Gastroesophageal sphincter (tissue), 4 donors: Measurements from ENCODE around the gene BPIFA2. TPM values are rescaled to one million over a fixed set of nuclear protein-coding genes. Genes with fewer than 3 reads are reported as not detected.
"Not testable (repeated sequence)": the region's sequence is repeated elsewhere in the genome, so short reads cannot be mapped to it uniquely, and the experiment has no call there.

Source experiments
- ATAC-seq: fragments of 150-250 bp; one replicate; pipeline ENCODE4 v1.9.1; 2016; ENCODE audit warnings: mild to moderate bottlenecking, moderate library complexity
- H3K27ac ChIP-seq, 4 donors: fragments of 200-600 bp; sonication (generic) in 3 of 4; 1 replicate in 3 of 4; 2 replicates in 1 of 4; pipeline ENCODE4 v1.5.1; 2016 to 2019
- H3K27me3 ChIP-seq: fragments of 200-600 bp; sonication (generic); one replicate; pipeline ENCODE4 v1.5.1; 2019
- H3K36me3 ChIP-seq, 2 donors: fragments of 200-600 bp; sonication (generic); one replicate each; pipeline ENCODE4 v1.5.1; 2019; ENCODE audit warnings: control low read depth in 1 of 2
- H3K4me1 ChIP-seq, 3 donors: fragments of 200-600 bp; sonication (generic); 1 replicate in 2 of 3; 2 replicates in 1 of 3; pipeline ENCODE4 v1.5.1; 2016 to 2019; ENCODE audit warnings: control low read depth in 2 of 3
- H3K4me3 ChIP-seq, 2 donors: fragments of 200-600 bp; sonication (generic); one replicate each; pipeline ENCODE4 v1.5.1; 2019; ENCODE audit warnings: mild to moderate bottlenecking in 1 of 2, moderate library complexity in 1 of 2
- H3K9me3 ChIP-seq, 3 donors: fragments of 200-600 bp; sonication (generic); one replicate each; pipeline ENCODE4 v1.5.1; 2017 to 2019; ENCODE audit warnings: control low read depth in 2 of 3
- EP300 ChIP-seq: sonication (generic); formaldehyde crosslinking; IDR thresholded peaks from one replicate; pipeline ENCODE4 v1.6.1; 2017; ENCODE audit warnings: antibody characterized with exemption, mild to moderate bottlenecking
- POLR2A ChIP-seq, 2 donors: fragments of 450-650 bp; IDR thresholded peaks; one replicate each; pipeline ENCODE4 v1.6.1; 2017; ENCODE audit warnings: antibody characterized with exemption in 2 of 2, mild to moderate bottlenecking in 2 of 2, moderate library complexity in 1 of 2
- POLR2AphosphoS5 ChIP-seq: sonication (generic); formaldehyde crosslinking; IDR thresholded peaks from one replicate; pipeline ENCODE4 v1.6.1; 2017; ENCODE audit warnings: antibody characterized with exemption
- WGBS, 2 donors: methylation state at CpG; one replicate each; pipeline ENCODE4 v1.1.5; 2018; ENCODE audit warnings: low coverage in 1 of 2; 5-methylcytosine and 5-hydroxymethylcytosine counted together
- total RNA-seq, 4 donors: library from RNA; depleted of rRNA; stranded (reverse); fragments of >200 nt; gene quantifications; one replicate each; pipeline ENCODE4 v1.1.0, GENCODE V29; 2016
- TF ChIP-seq, protein P1 (sequence below), 4 experiments: fragments of 200-600 bp in 2 of 4; fragments of 450-650 bp in 2 of 4; sonication (generic) in 1 of 4; IDR thresholded peaks; one replicate each; pipeline ENCODE4 v1.5.1; 2017 to 2019; ENCODE audit warnings: antibody characterized with exemption in 4 of 4, mild to moderate bottlenecking in 2 of 4, moderate library complexity in 2 of 4

Gene BPIFA2
- total RNA-seq, 4 donors from 2014 or later, result 0.42 to 2.0 TPM; not detected in 2

DNA sequence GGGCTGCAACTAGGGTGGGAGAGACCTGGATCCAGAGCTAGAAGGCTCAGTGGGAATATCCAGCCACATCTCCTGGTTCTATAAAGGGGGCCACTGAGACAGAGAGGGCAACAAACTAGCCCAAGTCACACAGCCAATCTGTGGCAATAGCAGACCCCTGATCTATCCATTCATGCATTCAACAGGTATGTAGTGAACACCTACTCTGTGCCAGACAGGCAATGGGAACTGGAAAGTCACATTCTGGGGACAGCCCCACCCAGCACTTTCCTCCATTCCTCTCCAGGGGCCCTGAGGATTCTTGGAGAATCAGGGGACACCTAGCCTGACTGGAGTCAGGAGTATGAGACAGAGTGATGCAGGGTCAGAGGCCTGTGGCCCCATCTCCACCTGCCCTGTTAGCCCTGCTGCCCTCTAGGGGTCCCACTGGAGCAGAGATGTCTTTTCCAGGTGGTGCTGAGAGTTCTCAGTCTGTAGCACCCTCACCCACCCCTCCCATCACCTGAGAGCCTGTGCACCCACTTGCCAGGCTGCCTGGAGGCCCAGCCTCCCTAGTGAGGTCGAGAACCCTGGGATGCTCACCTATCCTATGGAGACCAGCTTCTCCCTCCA is 13.6 kb downstream of the BPIFA2 start:
- Histone ChIP-seq H3K36me3 (no peaks in the 10 kb centered on the region), H3K9me3 (peaks cover 0 to 6% (median 0%) of the 10 kb centered on the region in 3 donors), H3K27ac (no peak overlapping the region), H3K27me3 (peaks cover 9% of the 10 kb centered on the region), H3K4me1 (no peaks in the 10 kb centered on the region), H3K4me3 (no peak overlapping the region)
- ATAC-seq, result no peak
- no peak for TF ChIP-seq POLR2A (IDR thresholded peaks at IDR 0.05)
- TF ChIP-seq POLR2AphosphoS5, result no peak
- TF ChIP-seq, protein P1, sequence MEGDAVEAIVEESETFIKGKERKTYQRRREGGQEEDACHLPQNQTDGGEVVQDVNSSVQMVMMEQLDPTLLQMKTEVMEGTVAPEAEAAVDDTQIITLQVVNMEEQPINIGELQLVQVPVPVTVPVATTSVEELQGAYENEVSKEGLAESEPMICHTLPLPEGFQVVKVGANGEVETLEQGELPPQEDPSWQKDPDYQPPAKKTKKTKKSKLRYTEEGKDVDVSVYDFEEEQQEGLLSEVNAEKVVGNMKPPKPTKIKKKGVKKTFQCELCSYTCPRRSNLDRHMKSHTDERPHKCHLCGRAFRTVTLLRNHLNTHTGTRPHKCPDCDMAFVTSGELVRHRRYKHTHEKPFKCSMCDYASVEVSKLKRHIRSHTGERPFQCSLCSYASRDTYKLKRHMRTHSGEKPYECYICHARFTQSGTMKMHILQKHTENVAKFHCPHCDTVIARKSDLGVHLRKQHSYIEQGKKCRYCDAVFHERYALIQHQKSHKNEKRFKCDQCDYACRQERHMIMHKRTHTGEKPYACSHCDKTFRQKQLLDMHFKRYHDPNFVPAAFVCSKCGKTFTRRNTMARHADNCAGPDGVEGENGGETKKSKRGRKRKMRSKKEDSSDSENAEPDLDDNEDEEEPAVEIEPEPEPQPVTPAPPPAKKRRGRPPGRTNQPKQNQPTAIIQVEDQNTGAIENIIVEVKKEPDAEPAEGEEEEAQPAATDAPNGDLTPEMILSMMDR (IDR thresholded peaks at IDR 0.05), result no peak
- no peak for TF ChIP-seq EP300
- WGBS, 2 donors, result no CpG with 5 or more reads among the region's 1 CpG

DNA sequence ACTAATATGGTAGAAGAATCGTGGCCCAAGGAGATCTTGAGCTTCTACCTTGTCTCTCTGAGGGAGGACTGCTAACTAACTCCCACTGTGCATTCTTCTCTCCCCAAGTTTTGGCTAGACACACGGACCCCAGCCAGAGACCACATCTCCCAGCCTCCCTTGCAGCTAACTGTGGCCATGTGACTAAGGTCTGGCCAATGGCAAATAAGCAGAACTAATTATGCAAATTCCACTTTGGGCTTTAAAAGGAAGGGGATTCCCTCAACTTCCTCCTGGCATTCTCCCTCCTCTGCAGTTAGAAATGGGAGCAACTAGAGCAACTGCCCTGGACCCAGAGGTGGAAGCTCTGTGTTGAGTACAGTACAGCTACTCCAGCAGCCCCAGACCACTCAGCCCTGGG is 15.4 kb downstream of the BPIFA2 start:
- Histone ChIP-seq H3K36me3 (no peaks in the 10 kb centered on the region), H3K4me1 (no peaks in the 10 kb centered on the region), H3K4me3 (no peak overlapping the region), H3K27ac (no peak overlapping the region), H3K9me3 (peaks cover 0 to 6% (median 0%) of the 10 kb centered on the region in 3 donors), H3K27me3 (peaks cover 9% of the 10 kb centered on the region)
- no peak for ATAC-seq
- TF ChIP-seq, protein P1 (IDR thresholded peaks at IDR 0.05), result no peak
- TF ChIP-seq EP300 (no peak), POLR2AphosphoS5 (no peak), POLR2A (IDR thresholded peaks at IDR 0.05) (no peak)
- 80 to 82% methylated on average over 1 to 2 of the region's 2 CpGs for WGBS, 2 donors

DNA sequence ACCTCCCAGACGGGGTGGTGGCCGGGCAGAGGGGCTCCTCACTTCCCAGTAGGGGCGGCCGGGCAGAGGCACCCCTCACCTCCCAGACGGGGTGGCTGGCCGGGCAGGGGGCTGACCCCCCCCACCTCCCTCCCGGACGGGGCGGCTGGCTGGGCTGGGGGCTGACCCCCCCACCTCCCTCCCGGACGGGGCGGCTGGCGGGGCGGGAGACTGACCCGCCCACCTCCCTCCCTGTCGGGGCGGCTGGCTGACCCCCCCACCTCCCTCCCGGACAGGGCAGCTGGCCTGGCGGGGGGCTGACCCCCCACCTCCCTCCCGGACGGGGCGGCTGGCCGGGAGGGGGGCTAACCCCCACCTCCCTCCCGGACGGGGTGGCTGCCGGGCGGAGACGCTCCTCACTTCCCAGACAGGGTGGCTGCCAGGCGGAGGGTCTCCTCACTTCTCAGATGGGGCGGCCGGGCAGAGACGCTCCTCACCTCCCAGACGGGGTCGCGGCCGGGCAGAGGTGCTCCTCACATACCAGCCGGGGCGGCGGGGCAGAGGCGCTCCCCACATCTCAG is 17.2 kb downstream of the BPIFA2 start:
- no CpG with 5 or more reads among the region's 40 CpGs for WGBS, 2 donors
- H3K27me3 ChIP-seq, H3K4me1 ChIP-seq, H3K36me3 ChIP-seq, H3K27ac ChIP-seq, ATAC-seq, H3K4me3 ChIP-seq, H3K9me3 ChIP-seq: not testable (repeated sequence)

DNA sequence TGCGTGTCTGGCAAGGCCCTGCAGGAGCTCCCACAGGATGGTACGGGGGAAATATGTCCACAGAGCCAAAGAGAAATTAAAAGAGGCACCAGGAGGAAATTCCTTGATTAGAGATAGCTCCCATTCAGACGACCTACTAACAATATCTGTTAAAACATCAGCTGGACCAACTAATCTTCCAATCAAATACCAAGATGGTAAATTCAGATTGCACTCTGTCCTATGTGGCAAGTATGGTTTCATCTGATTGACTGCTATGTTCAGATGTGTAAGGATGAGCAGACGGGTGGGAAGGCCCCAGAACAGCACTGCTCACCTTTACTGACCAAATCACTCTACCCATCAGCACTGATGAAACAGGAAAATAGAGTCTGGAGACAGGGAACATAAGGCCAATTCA is 19.5 kb downstream of the BPIFA2 start:
- Histone ChIP-seq H3K27me3 (peaks cover 9% of the 10 kb centered on the region), H3K4me1 (peaks cover 0 to 15% (median 3%) of the 10 kb centered on the region in 3 donors), H3K27ac (no peak overlapping the region), H3K9me3 (peaks cover 0 to 6% (median 0%) of the 10 kb centered on the region in 3 donors), H3K36me3 (no peaks in the 10 kb centered on the region), H3K4me3 (no peak overlapping the region)
- TF ChIP-seq, protein P1 (IDR thresholded peaks at IDR 0.05), result no peak
- TF ChIP-seq EP300 (no peak), POLR2A (IDR thresholded peaks at IDR 0.05) (no peak), POLR2AphosphoS5 (no peak)
- no peak for ATAC-seq
- 68 to 80% methylated on average over 3 to 4 of the region's 4 CpGs for WGBS, 2 donors

DNA sequence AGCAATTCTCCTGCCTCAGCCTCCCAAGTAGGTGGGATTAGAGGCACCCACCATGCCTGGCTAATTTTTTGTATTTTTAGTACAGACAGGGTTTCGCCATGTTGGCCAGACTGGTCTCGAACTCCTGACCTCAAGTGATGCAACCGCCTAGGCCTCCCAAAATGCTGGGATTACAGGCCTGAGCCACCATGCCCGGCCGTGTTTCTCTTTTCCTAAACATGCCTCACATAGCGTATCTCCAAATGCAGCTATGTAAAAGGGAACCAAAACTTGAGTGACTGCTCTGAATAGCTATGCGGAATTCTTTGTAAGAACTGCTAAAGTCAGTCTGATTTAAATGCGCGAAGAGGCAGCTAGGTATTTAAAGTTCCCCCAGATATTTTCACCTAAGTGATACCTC is 20.5 kb downstream of the BPIFA2 start:
- Histone ChIP-seq H3K4me3 (no peak overlapping the region), H3K36me3 (no peaks in the 10 kb centered on the region), H3K9me3 (peaks cover 0 to 2% (median 0%) of the 10 kb centered on the region in 3 donors), H3K27ac (no peak overlapping the region), H3K27me3 (peaks cover 2% of the 10 kb centered on the region), H3K4me1 (peaks cover 0 to 16% (median 3%) of the 10 kb centered on the region in 3 donors)
- TF ChIP-seq, protein P1 (IDR thresholded peaks at IDR 0.05), result no peak
- no peak for TF ChIP-seq POLR2AphosphoS5
- TF ChIP-seq EP300, result no peak
- TF ChIP-seq POLR2A (IDR thresholded peaks at IDR 0.05), result no peak
- 90 to 94% methylated on average over 3 to 9 of the region's 9 CpGs for WGBS, 2 donors
- no peak for ATAC-seq
